AG09319 (cell line): ENCODE data around the gene F13A1.

Source experiments
- DNase-seq: peaks from one replicate; pipeline ENCODE4 v3.0.0-alpha.2; 2010; ENCODE audit warnings: low read depth; ENCODE audit errors: extremely low read depth
- TF ChIP-seq, protein P1 (sequence below): IDR thresholded peaks from 2 replicates; pipeline ENCODE4 v1.5.1; 2011; ENCODE audit warnings: low read depth, mild to moderate bottlenecking, inconsistent platforms, low read length, moderate library complexity

The F13A1 gene

DNA sequence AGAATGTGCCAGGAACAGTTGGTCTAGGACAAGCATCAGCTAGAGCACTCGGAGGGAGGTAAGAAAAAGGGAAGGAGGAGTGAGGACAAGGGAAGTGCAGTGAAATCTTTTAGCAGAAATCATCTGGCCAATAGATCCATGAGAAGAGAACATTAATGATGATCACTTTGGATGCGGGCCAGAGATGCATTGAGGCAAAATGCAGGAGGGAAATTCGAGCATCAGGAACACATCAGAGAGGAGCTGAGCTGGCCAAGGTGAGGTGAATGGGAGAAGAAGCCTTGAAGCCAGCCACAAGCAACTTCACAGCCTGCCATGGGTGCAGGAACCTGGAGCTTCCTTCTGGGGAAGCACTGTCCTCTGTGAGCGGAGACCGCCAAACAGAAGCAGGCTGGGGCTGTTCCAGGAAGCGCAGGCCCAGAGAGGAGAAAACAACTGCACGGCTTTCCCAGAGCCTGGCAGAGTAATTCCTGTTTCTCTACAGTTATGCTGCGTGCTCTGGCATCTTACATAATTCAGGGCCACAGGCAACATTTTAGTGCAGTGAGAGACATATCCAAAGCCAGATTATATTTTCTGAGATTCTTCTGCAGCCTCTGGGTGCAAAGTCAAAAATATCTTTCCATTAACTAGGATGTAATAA lies 143.8 kb downstream of the F13A1 start:
- TF ChIP-seq, protein P1, sequence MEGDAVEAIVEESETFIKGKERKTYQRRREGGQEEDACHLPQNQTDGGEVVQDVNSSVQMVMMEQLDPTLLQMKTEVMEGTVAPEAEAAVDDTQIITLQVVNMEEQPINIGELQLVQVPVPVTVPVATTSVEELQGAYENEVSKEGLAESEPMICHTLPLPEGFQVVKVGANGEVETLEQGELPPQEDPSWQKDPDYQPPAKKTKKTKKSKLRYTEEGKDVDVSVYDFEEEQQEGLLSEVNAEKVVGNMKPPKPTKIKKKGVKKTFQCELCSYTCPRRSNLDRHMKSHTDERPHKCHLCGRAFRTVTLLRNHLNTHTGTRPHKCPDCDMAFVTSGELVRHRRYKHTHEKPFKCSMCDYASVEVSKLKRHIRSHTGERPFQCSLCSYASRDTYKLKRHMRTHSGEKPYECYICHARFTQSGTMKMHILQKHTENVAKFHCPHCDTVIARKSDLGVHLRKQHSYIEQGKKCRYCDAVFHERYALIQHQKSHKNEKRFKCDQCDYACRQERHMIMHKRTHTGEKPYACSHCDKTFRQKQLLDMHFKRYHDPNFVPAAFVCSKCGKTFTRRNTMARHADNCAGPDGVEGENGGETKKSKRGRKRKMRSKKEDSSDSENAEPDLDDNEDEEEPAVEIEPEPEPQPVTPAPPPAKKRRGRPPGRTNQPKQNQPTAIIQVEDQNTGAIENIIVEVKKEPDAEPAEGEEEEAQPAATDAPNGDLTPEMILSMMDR: no peak
- no peak for DNase-seq

DNA sequence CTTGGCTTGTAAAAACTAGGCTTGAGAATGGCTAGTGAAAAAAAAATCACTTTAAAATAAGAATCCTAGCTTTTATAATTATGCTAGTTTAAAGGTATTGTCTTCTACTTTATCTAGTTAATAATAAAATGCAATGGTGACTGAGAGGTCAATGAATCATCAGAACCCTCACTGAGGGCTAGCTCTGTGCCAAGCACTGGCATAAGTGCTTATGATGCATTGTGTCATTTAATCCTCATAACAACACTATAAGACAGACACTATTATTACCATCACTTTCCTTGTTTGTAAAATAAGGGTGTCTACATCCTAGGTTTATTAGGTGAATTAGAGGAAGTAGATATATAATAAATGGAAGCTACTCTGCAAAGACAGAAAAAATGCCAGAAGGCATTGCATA lies 144.3 kb downstream of the F13A1 start:
- TF ChIP-seq, protein P1: no peak
- DNase-seq: no peak

DNA sequence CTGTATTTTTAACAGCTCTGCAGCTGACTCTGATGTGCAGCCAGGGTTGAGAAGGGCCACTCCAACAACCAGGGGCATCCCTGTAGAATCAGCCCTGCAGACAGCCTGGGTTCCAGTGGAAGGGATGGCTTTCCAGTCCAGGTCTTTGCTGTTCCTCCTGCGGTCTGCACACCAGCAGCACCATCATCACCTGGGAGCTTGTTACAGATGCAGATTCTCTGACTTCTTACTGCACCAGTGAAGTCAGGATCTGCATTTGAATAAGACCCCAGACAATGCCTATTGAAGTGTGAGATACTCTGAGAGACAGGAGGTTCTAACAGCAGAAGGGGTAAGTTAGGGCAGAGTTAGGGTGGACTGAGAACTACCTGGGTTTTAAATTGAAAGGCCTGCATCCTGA lies 151.3 kb downstream of the F13A1 start:
- DNase-seq: no peak
- TF ChIP-seq, protein P1: no peak

DNA sequence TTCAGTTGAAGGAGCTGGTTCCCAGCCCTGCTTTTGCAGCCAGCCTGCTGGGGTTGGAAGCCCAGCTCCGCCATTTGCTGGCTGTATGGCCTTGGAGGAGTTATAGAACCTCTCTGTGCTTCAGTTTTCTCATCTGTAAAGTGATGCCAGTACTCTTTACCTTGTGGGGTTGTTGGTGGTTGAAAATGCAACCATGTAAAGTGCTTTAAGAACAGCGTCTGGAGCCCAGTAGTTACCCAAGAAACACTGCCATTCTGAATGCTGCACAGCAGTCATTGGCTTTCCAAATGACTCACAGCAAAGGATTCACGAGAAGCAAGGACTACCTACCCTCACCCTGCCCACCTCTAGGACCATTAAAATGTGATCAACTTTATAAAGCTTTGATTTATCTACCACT lies 154.4 kb downstream of the F13A1 start:
- no peak for DNase-seq
- TF ChIP-seq, protein P1: no peak

DNA sequence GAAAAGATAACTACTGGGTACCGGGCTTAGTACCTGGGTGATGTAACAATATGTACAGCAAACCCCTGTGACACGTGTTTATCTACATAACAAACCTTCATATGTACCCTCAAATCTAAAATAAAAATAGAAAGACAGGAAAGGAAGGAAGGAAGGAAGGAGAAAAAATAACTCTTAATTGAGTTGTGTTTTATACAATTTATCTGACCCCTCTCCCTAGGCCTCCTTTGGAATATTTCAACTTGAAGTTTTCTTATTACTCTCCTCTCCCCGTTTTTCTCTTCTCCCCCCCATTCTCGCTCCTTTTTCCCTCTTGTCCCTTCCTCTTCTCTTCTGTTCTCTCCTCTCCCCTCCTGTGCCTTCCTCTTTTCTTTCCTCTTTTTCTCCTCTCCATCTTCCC lies 156.1 kb downstream of the F13A1 start:
- no peak for DNase-seq
- TF ChIP-seq, protein P1: no peak

DNA sequence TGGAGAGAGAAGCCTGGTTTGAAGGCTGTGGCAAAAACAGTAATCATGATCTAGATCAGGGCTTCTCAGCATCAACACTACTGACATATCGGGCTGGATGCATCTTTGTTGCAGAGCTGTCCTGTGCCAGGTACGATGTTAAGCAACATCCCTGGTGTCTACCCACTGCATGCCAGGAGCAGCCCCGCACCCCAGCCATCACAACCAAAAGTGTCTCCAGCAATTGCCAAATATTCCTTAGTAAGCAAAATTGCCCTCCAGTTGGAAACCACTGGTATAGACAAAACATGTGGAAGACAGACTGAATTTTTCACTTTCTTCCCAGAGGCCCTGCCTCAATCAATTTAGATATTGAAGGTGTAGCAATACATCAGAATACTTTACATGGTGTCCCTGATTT lies 166.1 kb downstream of the F13A1 start:
- DNase-seq: no peak
- TF ChIP-seq, protein P1: no peak

DNA sequence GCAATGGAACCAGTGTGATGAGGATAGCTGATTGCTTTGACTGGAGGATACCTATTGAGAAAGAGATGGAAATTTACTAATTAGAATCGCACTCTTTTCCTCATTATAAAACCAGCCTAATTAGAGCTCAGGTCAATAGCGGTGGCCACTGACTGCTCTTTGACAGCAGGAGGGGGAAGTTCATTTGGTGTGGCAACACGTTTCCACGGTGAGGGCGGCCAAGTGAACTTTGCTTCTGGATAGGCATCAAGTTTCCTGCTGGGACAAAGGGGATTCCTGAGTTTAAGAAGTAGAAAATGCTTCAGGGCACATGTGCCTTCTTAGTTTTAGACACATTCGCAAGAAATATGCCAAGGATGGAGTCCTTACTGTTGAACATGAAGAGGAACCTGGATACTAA lies 168.4 kb downstream of the F13A1 start:
- TF ChIP-seq, protein P1: no peak
- no peak for DNase-seq
